ENCODE results near the gene DHRSX.

DNA sequence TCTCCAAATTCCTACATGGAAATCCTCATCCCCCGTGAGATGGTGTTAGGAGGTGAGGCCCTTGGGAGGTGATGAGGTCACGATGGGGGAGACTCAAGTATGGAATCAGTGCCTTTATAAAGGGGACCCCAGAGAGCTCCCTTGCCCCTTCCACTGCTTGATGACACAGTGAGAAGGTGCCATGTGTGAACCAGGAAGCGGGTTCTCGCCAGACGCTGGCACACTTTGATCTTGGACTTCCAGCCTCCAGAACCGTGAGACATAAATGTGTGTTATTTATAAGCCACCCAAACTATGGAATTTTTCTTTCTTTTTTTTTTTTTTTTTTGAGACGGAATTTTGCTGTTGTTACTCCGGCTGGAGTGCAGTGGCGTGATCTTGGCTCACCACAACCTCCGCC lies 237.6 kb downstream of the DHRSX start:
- TF ChIP-seq, protein P1, sequence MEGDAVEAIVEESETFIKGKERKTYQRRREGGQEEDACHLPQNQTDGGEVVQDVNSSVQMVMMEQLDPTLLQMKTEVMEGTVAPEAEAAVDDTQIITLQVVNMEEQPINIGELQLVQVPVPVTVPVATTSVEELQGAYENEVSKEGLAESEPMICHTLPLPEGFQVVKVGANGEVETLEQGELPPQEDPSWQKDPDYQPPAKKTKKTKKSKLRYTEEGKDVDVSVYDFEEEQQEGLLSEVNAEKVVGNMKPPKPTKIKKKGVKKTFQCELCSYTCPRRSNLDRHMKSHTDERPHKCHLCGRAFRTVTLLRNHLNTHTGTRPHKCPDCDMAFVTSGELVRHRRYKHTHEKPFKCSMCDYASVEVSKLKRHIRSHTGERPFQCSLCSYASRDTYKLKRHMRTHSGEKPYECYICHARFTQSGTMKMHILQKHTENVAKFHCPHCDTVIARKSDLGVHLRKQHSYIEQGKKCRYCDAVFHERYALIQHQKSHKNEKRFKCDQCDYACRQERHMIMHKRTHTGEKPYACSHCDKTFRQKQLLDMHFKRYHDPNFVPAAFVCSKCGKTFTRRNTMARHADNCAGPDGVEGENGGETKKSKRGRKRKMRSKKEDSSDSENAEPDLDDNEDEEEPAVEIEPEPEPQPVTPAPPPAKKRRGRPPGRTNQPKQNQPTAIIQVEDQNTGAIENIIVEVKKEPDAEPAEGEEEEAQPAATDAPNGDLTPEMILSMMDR (IDR thresholded peaks at IDR 0.05) = no peak
- TF ChIP-seq POLR2A (IDR thresholded peaks at IDR 0.05; ENCODE audit: low read depth) (no peak), EP300 (IDR thresholded peaks at IDR 0.05) (no peak)

All from esophagus muscularis mucosa (tissue), 4 donors.